HUES64 (cell line): ENCODE data around the gene CHD2.

Experiments
- H3K27ac ChIP-seq: 2 replicates; pipeline ENCODE4 v1.7.0; 2013; ENCODE audit warnings: low read depth, low read length, inconsistent platforms
- H3K27me3 ChIP-seq: 2 replicates; pipeline ENCODE4 v1.6.1; 2013; ENCODE audit warnings: mild to moderate bottlenecking, low read length; ENCODE audit not compliant: insufficient read depth
- H3K36me3 ChIP-seq: 2 replicates; pipeline ENCODE4 v1.6.1; 2013; ENCODE audit warnings: mild to moderate bottlenecking, low read length; ENCODE audit not compliant: insufficient read depth
- H3K4me1 ChIP-seq: 2 replicates; pipeline ENCODE4 v1.6.1; 2013; ENCODE audit warnings: mild to moderate bottlenecking, low read length, moderate library complexity; ENCODE audit not compliant: insufficient read depth
- H3K4me3 ChIP-seq: 2 replicates; pipeline ENCODE4 v1.5.1; 2013; ENCODE audit warnings: mild to moderate bottlenecking, low read length, moderate library complexity
- H3K9ac ChIP-seq: 2 replicates; pipeline ENCODE4 v1.6.1; 2013; ENCODE audit warnings: mild to moderate bottlenecking, low read depth, low read length
- H3K9me3 ChIP-seq: 2 replicates; pipeline ENCODE4 v1.6.1; 2013; ENCODE audit warnings: low read depth, low read length; ENCODE audit not compliant: insufficient read depth
- whole genome bisulfite sequencing: fragments of 150-250, 120-280 bp; methylation state at CpG from one replicate; pipeline ENCODE4 v1.1.7; 2013; ENCODE audit warnings: missing lambda C conversion rate; 5-methylcytosine and 5-hydroxymethylcytosine counted together

Gene CHD2

GRCh38 chr15:92997821-92998220 lies 97.7 kb downstream of the CHD2 start:
- 92% methylated on average over 6 of the region's 6 CpGs for WGBS
- Histone ChIP-seq H3K4me1 (no peaks in the 10 kb centered on the region), H3K36me3 (peaks cover 98% of the 10 kb centered on the region), H3K27me3 (no peaks in the 10 kb centered on the region), H3K9ac (no peak overlapping the region), H3K9me3 (no peaks in the 10 kb centered on the region), H3K4me3 (no peak overlapping the region), H3K27ac (no peak overlapping the region)

GRCh38 chr15:93001156-93001555 lies 101.0 kb downstream of the CHD2 start:
- Histone ChIP-seq H3K27ac (no peak overlapping the region), H3K27me3 (no peaks in the 10 kb centered on the region), H3K4me1 (no peaks in the 10 kb centered on the region), H3K4me3 (no peak overlapping the region), H3K9me3 (no peaks in the 10 kb centered on the region), H3K36me3 (peaks cover 98% of the 10 kb centered on the region), H3K9ac (no peak overlapping the region)
- 96% methylated on average over 6 of the region's 6 CpGs for WGBS

- Histone ChIP-seq H3K36me3 (peaks cover 98% of the 10 kb centered on the region), H3K27ac (no peak overlapping the region), H3K9me3 (no peaks in the 10 kb centered on the region), H3K4me3 (no peak overlapping the region), H3K4me1 (no peaks in the 10 kb centered on the region), H3K9ac (no peak overlapping the region), H3K27me3 (no peaks in the 10 kb centered on the region)
- 93% methylated on average over 2 of the region's 2 CpGs for WGBS
These were observed 101.8 kb downstream of the CHD2 start for GRCh38 chr15:93001881-93002280.

GRCh38 chr15:93005133-93005532 lies 105.0 kb downstream of the CHD2 start:
- Histone ChIP-seq H3K27me3 (no peaks in the 10 kb centered on the region), H3K9ac (no peak overlapping the region), H3K27ac (no peak overlapping the region), H3K4me1 (no peaks in the 10 kb centered on the region), H3K9me3 (no peaks in the 10 kb centered on the region), H3K36me3 (peaks cover 100% of the 10 kb centered on the region), H3K4me3 (no peak overlapping the region)
- 91% methylated on average over 4 of the region's 4 CpGs for WGBS

GRCh38 chr15:93007994-93008393 lies 107.9 kb downstream of the CHD2 start:
- H3K9me3 ChIP-seq, result no peaks in the 10 kb centered on the region
- H3K4me1 ChIP-seq, result no peaks in the 10 kb centered on the region
- WGBS, result 93% methylated on average over 3 of the region's 3 CpGs
- no peak overlapping the region for H3K4me3 ChIP-seq
- H3K27me3 ChIP-seq, result no peaks in the 10 kb centered on the region
- H3K9ac ChIP-seq, result no peak overlapping the region
- peaks cover 100% of the 10 kb centered on the region for H3K36me3 ChIP-seq
- no peak overlapping the region for H3K27ac ChIP-seq

GRCh38 chr15:93012786-93013185 lies 112.7 kb downstream of the CHD2 start:
- Histone ChIP-seq H3K9ac (no peak overlapping the region), H3K4me3 (no peak overlapping the region), H3K9me3 (no peaks in the 10 kb centered on the region), H3K27ac (no peak overlapping the region), H3K36me3 (peaks cover 99% of the 10 kb centered on the region), H3K4me1 (no peaks in the 10 kb centered on the region), H3K27me3 (no peaks in the 10 kb centered on the region)
- WGBS, result 93% methylated on average over 1 of the region's 1 CpG

- no peak overlapping the region for H3K4me3 ChIP-seq
- H3K9me3 ChIP-seq, result no peaks in the 10 kb centered on the region
- no peaks in the 10 kb centered on the region for H3K4me1 ChIP-seq
- H3K27ac ChIP-seq, result no peak overlapping the region
- H3K9ac ChIP-seq, result no peak overlapping the region
- H3K27me3 ChIP-seq, result no peaks in the 10 kb centered on the region
- H3K36me3 ChIP-seq, result peaks cover 99% of the 10 kb centered on the region
- WGBS, result 98% methylated on average over 5 of the region's 6 CpGs
These were observed 117.4 kb downstream of the CHD2 start for GRCh38 chr15:93017526-93017925.

- Histone ChIP-seq H3K9ac (no peak overlapping the region), H3K9me3 (no peaks in the 10 kb centered on the region), H3K36me3 (peaks cover 99% of the 10 kb centered on the region), H3K4me3 (no peak overlapping the region), H3K27me3 (no peaks in the 10 kb centered on the region), H3K27ac (no peak overlapping the region), H3K4me1 (no peaks in the 10 kb centered on the region)
- 86% methylated on average over 4 of the region's 4 CpGs for WGBS
These were observed 118.5 kb downstream of the CHD2 start for GRCh38 chr15:93018574-93018973.

GRCh38 chr15:93019090-93019489 lies 119.0 kb downstream of the CHD2 start:
- Histone ChIP-seq H3K27ac (no peak overlapping the region), H3K9ac (no peak overlapping the region), H3K27me3 (no peaks in the 10 kb centered on the region), H3K4me3 (no peak overlapping the region), H3K36me3 (peaks cover 99% of the 10 kb centered on the region), H3K4me1 (no peaks in the 10 kb centered on the region), H3K9me3 (no peaks in the 10 kb centered on the region)
- 97% methylated on average over 7 of the region's 7 CpGs for WGBS

- no peak overlapping the region for H3K27ac ChIP-seq
- 95% methylated on average over 9 of the region's 10 CpGs for WGBS
- H3K36me3 ChIP-seq, result peaks cover 99% of the 10 kb centered on the region
- no peaks in the 10 kb centered on the region for H3K4me1 ChIP-seq
- H3K27me3 ChIP-seq, result no peaks in the 10 kb centered on the region
- H3K9ac ChIP-seq, result no peak overlapping the region
- no peak overlapping the region for H3K4me3 ChIP-seq
- no peaks in the 10 kb centered on the region for H3K9me3 ChIP-seq
These were observed 119.8 kb downstream of the CHD2 start for GRCh38 chr15:93019971-93020370.

GRCh38 chr15:93020976-93021772 lies 121.0 kb downstream of the CHD2 start:
- no peak overlapping the region for H3K27ac ChIP-seq

GRCh38 chr15:93024293-93024692 lies 124.2 kb downstream of the CHD2 start:
- H3K4me1 ChIP-seq, result peaks cover 7% of the 10 kb centered on the region; the same call in 1 of the 2 replicates
- no peak overlapping the region for H3K9ac ChIP-seq
- H3K27ac ChIP-seq, result no peak overlapping the region
- H3K9me3 ChIP-seq, result no peaks in the 10 kb centered on the region
- 96% methylated on average over 10 of the region's 10 CpGs for WGBS
- H3K36me3 ChIP-seq, result peaks cover 84% of the 10 kb centered on the region
- H3K27me3 ChIP-seq, result no peaks in the 10 kb centered on the region
- no peak overlapping the region for H3K4me3 ChIP-seq

More at GRCh38 chr15:93020976-93021772, 121.0 kb downstream of the CHD2 start:
- no peak overlapping the region for H3K9ac ChIP-seq
- WGBS, result 98% methylated on average over 3 of the region's 3 CpGs
- no peaks in the 10 kb centered on the region for H3K4me1 ChIP-seq
- H3K9me3 ChIP-seq, result no peaks in the 10 kb centered on the region
- peaks cover 99% of the 10 kb centered on the region for H3K36me3 ChIP-seq
- H3K27me3 ChIP-seq, result no peaks in the 10 kb centered on the region
- H3K4me3 ChIP-seq, result no peak overlapping the region
